Immature natural killer cell (primary cell): ENCODE results near the gene ACTL7B. TPM values are rescaled to one million over a fixed set of nuclear protein-coding genes. Genes with fewer than 3 reads are reported as not detected.
"Not testable (repeated sequence)": the region's sequence is repeated elsewhere in the genome, so short reads cannot be mapped to it uniquely, and the experiment has no call there.

Source experiments
- DNase-seq, 3 donors: peaks; one replicate each; pipeline ENCODE4 v3.0.0; 2022; ENCODE audit warnings: mixed read lengths in 1 of 3
- H3K27ac Mint-ChIP-seq, 6 donors: one replicate each; pipeline ENCODE4 v1.8.0; 2020; ENCODE audit warnings: mixed read lengths in 6 of 6, mild to moderate bottlenecking in 5 of 6, inconsistent platforms in 4 of 6, moderate library complexity in 3 of 6
- H3K27me3 Mint-ChIP-seq, 3 donors: one replicate each; pipeline ENCODE4 v1.8.0; 2020 to 2021; ENCODE audit warnings: low read depth in 3 of 3, mild to moderate bottlenecking in 3 of 3, mixed read lengths in 3 of 3, moderate library complexity in 3 of 3, inconsistent platforms in 1 of 3
- H3K36me3 Mint-ChIP-seq, 3 donors: one replicate each; pipeline ENCODE4 v1.8.0; 2020; ENCODE audit warnings: mixed read lengths in 3 of 3, inconsistent platforms in 2 of 3, mild to moderate bottlenecking in 2 of 3
- H3K4me1 Mint-ChIP-seq, 2 donors: one replicate each; pipeline ENCODE4 v1.8.0; 2020; ENCODE audit warnings: inconsistent platforms in 2 of 2, mild to moderate bottlenecking in 2 of 2, mixed read lengths in 2 of 2, moderate library complexity in 1 of 2
- H3K4me3 Mint-ChIP-seq, 5 donors: one replicate each; pipeline ENCODE4 v1.8.0; 2020; ENCODE audit warnings: mild to moderate bottlenecking in 5 of 5, mixed read lengths in 5 of 5, inconsistent platforms in 3 of 5, moderate library complexity in 3 of 5
- H3K9me3 Mint-ChIP-seq, 6 donors: one replicate each; pipeline ENCODE4 v1.8.0; 2020; ENCODE audit warnings: mild to moderate bottlenecking in 6 of 6, mixed read lengths in 6 of 6, inconsistent platforms in 4 of 6, moderate library complexity in 3 of 6
- polyA plus RNA-seq, 3 donors: library from polyadenylated mRNA; unstranded; fragments of 300-500 nt; fragmentation: Illumina TruSeq; gene quantifications; one replicate each; pipeline ENCODE4 v1.2.3, GENCODE V29; 2021

ACTL7B gene
- polyA plus RNA-seq, 3 donors from 2014 or later, result not detected

DNA sequence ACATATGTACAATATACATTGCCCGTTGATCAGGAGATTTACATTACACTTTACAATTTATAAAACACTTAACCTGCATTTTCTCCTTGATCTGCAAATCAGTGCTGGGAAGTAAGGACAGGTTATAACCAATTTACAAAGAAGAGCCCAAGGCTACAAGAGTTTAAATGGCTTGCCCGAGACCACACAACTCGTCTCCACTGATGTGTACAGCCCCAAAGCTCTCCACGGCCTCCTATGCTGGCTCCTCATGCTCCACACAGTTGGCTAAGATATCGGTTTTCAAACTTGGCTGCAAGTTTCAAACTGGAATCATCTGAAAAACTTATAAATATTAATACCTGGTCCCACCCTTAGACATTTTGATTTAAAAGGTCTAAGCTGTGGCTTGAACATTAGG lies 10.3 kb downstream of the ACTL7B start:
- Mint-ChIP-seq H3K9me3 (no peaks in the 10 kb centered on the region), H3K36me3 (no peaks in the 10 kb centered on the region), H3K4me1 (peaks cover 6 to 11% of the 10 kb centered on the region in 2 donors), H3K27ac (no peak overlapping the region), H3K27me3 (peaks cover 0 to 7% (median 2%) of the 10 kb centered on the region in 3 donors), H3K4me3 (no peak overlapping the region)
- no peak for DNase-seq

- peaks cover 0 to 7% (median 2%) of the 10 kb centered on the region in 3 donors for H3K27me3 Mint-ChIP-seq
- peaks cover 6 to 11% of the 10 kb centered on the region in 2 donors for H3K4me1 Mint-ChIP-seq
- H3K36me3 Mint-ChIP-seq, result no peaks in the 10 kb centered on the region
- DNase-seq, result no peak
- H3K27ac Mint-ChIP-seq, result no peak overlapping the region
- H3K4me3 Mint-ChIP-seq, result no peak overlapping the region
- no peaks in the 10 kb centered on the region for H3K9me3 Mint-ChIP-seq
These were observed 10.9 kb downstream of the ACTL7B start for GRCh38 chr9:108844856-108845255.

DNA sequence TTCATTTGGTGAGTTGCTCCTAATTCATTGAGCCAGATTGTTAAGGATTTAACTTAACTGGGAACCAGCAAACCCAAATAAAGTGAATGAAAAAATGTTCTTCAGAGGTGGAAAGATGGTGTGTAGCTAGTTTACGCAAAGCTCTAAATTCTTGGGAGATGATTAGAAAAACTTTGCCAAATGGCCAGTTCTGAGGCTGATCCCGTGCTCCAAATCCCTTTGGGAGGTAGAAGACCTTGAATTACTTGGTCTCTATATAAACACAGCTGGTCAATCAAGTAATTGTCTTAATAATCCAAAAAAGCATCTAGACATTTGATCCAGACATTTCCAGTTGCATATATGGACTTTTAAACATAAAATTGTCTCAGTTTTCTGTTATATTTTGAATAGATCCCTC lies 11.4 kb downstream of the ACTL7B start:
- Mint-ChIP-seq H3K27ac (no peak overlapping the region), H3K4me1 (peaks cover 6 to 11% of the 10 kb centered on the region in 2 donors), H3K9me3 (no peaks in the 10 kb centered on the region), H3K27me3 (peaks cover 0 to 7% (median 2%) of the 10 kb centered on the region in 3 donors), H3K36me3 (no peaks in the 10 kb centered on the region), H3K4me3 (no peak overlapping the region)
- no peak for DNase-seq

DNA sequence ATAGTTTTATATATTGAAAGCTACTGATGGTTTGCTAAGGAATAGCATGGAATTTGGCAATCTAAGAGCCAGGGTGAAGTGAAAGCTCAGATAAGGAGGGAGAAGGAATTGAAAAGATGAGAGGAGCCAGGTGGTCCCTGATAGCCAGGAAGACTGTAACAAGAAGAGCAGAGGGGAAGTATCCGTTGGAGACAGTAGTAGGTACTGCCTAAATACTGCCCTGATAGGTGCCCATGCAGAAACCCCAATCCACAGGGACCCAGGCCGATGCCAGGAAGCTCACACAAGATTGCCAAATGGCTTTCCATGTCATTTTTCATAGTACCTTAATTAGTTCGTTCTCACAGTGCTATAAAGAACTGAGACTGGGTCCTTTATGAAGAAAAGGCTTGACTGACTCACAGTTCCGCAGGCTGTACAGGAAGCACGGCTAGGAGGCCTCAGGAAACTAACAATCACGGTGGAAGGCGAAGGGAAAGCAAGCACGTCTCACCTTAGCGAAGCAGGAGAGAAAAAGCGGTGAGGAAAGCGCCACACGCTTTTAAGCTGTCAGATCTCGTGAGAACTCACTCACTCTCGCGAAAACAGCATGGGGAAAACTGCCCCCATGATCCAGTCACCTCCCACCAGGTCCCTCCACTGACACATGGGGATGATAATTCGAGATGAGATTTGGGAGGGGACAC lies 13.0 kb downstream of the ACTL7B start:
- Mint-ChIP-seq H3K4me1 (peaks cover 6 to 11% of the 10 kb centered on the region in 2 donors), H3K9me3 (no peaks in the 10 kb centered on the region), H3K36me3 (no peaks in the 10 kb centered on the region), H3K27ac (no peak overlapping the region), H3K4me3 (peak overlapping the region; percentile 46 to 71 (median 69)), H3K27me3 (peaks cover 0 to 7% (median 2%) of the 10 kb centered on the region in 3 donors)
- DNase-seq, result no peak

- H3K36me3 Mint-ChIP-seq, DNase-seq, H3K4me3 Mint-ChIP-seq, H3K27me3 Mint-ChIP-seq, H3K27ac Mint-ChIP-seq, H3K9me3 Mint-ChIP-seq: not testable (repeated sequence)
- H3K4me1 Mint-ChIP-seq, result peaks cover 11 to 19% of the 10 kb centered on the region in 2 donors
These were observed 16.2 kb downstream of the ACTL7B start for GRCh38 chr9:108839561-108839960.

DNA sequence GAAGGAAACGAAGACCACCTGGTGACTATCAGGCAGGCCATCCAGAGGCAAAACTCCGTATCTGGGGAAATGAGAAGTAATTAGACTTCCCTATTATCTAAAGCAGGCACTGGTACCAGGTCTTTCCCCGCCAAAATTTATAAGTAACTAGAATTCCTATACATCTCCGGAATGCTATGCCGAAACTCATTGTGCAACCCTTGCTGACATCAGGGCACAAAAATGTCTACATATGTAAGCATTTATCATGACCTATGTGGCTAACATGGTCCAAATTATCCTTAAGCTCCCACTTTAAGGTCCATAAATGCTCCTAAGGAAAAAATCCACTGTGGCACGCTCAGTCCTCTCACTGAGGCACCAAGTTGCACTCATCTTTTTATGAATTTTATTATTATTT lies 17.8 kb downstream of the ACTL7B start:
- Mint-ChIP-seq H3K4me3 (no peak overlapping the region), H3K36me3 (no peaks in the 10 kb centered on the region), H3K27me3 (peaks cover 0 to 2% (median 0%) of the 10 kb centered on the region in 3 donors), H3K4me1 (peaks cover 9 to 17% of the 10 kb centered on the region in 2 donors), H3K27ac (no peak overlapping the region), H3K9me3 (no peaks in the 10 kb centered on the region)
- DNase-seq, result no peak

- no peak for DNase-seq
- no peaks in the 10 kb centered on the region for H3K27me3 Mint-ChIP-seq
- no peak overlapping the region for H3K4me3 Mint-ChIP-seq
- no peak overlapping the region for H3K27ac Mint-ChIP-seq
- H3K36me3 Mint-ChIP-seq, result no peaks in the 10 kb centered on the region
- no peaks in the 10 kb centered on the region for H3K9me3 Mint-ChIP-seq
- peaks cover 5 to 12% of the 10 kb centered on the region in 2 donors for H3K4me1 Mint-ChIP-seq
These were observed 18.3 kb downstream of the ACTL7B start for GRCh38 chr9:108837530-108837929.

- Mint-ChIP-seq H3K4me1 (peaks cover 5 to 8% of the 10 kb centered on the region in 2 donors), H3K4me3 (no peak overlapping the region), H3K9me3 (no peaks in the 10 kb centered on the region), H3K27me3 (no peaks in the 10 kb centered on the region), H3K36me3 (no peaks in the 10 kb centered on the region), H3K27ac (no peak overlapping the region)
- DNase-seq, result no peak
These were observed 19.0 kb downstream of the ACTL7B start for GRCh38 chr9:108836781-108837180.

GRCh38 chr9:108836319-108836718 lies 19.5 kb downstream of the ACTL7B start:
- DNase-seq, result no peak
- Mint-ChIP-seq H3K9me3 (no peaks in the 10 kb centered on the region), H3K36me3 (no peaks in the 10 kb centered on the region), H3K27ac (no peak overlapping the region), H3K27me3 (no peaks in the 10 kb centered on the region), H3K4me3 (no peak overlapping the region), H3K4me1 (peaks cover 5 to 8% of the 10 kb centered on the region in 2 donors)

DNA sequence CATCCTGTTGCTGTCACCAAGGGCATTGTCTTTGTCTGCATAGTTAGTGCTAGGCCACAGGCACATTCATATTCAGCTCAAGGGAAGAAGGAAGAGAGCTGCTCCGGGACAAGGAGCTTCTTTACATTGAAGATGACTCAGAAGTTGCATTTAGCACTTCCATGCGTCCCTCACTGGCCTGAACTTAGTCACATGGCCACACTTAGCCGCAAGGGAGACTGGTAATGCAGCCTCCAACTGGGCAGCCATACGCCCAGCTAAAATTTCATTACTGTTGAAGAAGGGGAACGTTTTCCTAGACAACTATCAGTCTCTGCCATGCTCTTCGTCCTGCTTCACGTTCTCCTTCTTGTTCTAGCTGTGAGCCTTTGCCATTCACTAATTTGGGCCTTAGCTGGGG lies 20.0 kb downstream of the ACTL7B start:
- Mint-ChIP-seq H3K4me1 (peaks cover 5 to 8% of the 10 kb centered on the region in 2 donors), H3K9me3 (no peaks in the 10 kb centered on the region), H3K36me3 (no peaks in the 10 kb centered on the region), H3K27ac (no peak overlapping the region), H3K27me3 (no peaks in the 10 kb centered on the region), H3K4me3 (no peak overlapping the region)
- DNase-seq, result no peak

DNA sequence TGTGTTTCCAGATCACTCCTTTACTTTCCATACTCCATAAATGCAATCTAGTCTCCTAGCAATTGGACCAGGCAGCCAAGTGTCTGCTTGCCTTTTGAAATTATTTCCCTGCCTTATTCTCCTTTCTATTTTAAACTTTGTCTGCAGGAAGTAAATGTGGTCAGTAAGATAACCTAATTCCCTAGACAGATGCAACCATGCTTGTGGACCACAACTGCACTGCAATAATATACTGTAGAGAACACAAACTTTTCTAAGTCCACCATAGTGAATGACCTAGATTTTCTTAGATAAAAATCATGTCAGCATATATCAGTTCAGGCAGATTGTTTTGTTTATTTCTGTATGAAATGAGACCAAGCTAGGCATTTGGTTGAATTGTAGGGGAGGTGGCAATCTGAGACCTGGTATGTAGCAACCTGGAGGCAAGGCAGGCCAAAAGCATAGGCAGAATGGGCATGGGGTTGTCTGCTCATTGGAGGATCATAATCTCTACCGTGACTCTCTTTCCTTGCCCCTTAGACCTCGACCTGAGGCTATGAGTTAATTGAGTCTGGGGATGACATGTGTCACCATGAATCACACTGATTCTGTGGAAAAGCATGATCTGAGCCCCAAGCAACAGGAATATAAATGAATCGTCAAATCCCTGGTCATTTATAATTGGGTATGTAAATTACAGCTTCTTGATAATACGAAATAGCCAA lies 20.7 kb downstream of the ACTL7B start:
- Mint-ChIP-seq H3K27ac (no peak overlapping the region), H3K36me3 (no peaks in the 10 kb centered on the region), H3K9me3 (no peaks in the 10 kb centered on the region), H3K4me1 (peaks cover 5 to 8% of the 10 kb centered on the region in 2 donors), H3K4me3 (no peak overlapping the region), H3K27me3 (no peaks in the 10 kb centered on the region)
- no peak for DNase-seq

GRCh38 chr9:108832179-108832500 lies 23.6 kb downstream of the ACTL7B start:
- peaks cover 0 to 5% (median 1%) of the 10 kb centered on the region in 3 donors for H3K27me3 Mint-ChIP-seq
- no peaks in the 10 kb centered on the region for H3K9me3 Mint-ChIP-seq
- no peak overlapping the region for H3K4me3 Mint-ChIP-seq
- no peaks in the 10 kb centered on the region for H3K36me3 Mint-ChIP-seq
- H3K27ac Mint-ChIP-seq, result no peak overlapping the region
- peaks cover 5 to 8% of the 10 kb centered on the region in 2 donors for H3K4me1 Mint-ChIP-seq
- DNase-seq, result no peak

DNA sequence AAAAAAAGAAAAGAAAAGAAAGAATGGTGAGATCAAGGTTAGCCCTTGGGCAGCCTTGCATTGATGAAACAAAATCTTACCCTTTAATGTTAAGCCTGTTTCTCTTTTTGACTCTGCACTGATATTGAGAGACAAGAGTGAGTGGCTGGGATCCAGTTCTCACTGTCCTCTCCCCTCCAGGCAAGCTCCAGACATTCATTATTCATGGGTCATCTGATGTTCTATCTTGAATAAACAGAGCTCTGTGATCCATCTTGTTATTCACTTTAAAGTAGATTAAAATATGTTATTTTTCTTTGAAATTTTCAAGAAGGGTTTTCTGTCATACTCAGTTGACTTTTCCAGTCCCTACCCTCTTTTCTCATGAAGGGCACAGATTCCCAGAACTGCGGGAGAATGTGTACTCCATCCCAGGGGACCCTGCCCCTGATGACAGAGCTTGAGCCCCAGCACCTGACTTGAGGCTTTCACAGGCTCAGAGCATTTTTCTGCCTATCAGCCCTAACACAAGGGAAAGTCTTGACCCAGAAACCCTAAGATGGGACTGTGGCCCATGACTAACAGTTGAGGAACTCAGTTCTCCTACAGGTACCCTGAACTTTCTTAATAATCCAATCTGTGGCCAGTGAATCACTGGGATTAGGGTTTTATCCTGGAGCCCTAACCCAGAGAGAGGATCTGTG lies 24.1 kb downstream of the ACTL7B start:
- Mint-ChIP-seq H3K27ac (no peak overlapping the region), H3K9me3 (no peaks in the 10 kb centered on the region), H3K36me3 (no peaks in the 10 kb centered on the region), H3K4me3 (no peak overlapping the region), H3K27me3 (peaks cover 0 to 5% (median 1%) of the 10 kb centered on the region in 3 donors), H3K4me1 (peaks cover 5 to 8% of the 10 kb centered on the region in 2 donors)
- DNase-seq, result no peak

DNA sequence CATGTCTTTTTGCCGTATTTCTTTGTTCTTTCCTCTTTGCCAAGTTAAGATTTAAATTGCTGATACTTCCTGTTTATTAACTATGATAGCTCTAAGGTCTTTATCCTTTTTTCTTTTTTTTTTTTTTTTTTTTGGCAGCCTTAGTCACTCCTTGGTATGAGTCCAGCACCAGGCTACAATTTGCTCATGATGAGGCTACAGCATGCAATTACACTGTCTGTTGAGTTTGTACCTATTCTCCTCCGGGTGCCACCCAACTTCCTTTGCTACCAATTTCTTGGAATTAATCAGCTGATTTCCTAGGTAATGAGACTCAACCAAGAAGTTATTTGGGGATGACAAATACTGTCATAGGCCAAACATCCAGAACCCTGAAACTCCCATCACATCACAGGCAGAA lies 25.5 kb downstream of the ACTL7B start:
- DNase-seq, result no peak
- H3K4me1 Mint-ChIP-seq, result peaks cover 5 to 7% of the 10 kb centered on the region in 2 donors
- H3K4me3 Mint-ChIP-seq, result no peak overlapping the region
- no peaks in the 10 kb centered on the region for H3K9me3 Mint-ChIP-seq
- no peak overlapping the region for H3K27ac Mint-ChIP-seq
- no peaks in the 10 kb centered on the region for H3K36me3 Mint-ChIP-seq
- peaks cover 1 to 5% (median 2%) of the 10 kb centered on the region in 3 donors for H3K27me3 Mint-ChIP-seq
